G401.6 (cell line): ENCODE results near the gene MIB2.
"Not testable (repeated sequence)": the region's sequence is repeated elsewhere in the genome, so short reads cannot be mapped to it uniquely, and the experiment has no call there.

Source experiments
- FAIRE-seq: peaks from 2 replicates; lab custom pipeline; 2012; peaks lifted over from hg19 to GRCh38; lab: Jason Lieb, UNC

Gene MIB2

DNA sequence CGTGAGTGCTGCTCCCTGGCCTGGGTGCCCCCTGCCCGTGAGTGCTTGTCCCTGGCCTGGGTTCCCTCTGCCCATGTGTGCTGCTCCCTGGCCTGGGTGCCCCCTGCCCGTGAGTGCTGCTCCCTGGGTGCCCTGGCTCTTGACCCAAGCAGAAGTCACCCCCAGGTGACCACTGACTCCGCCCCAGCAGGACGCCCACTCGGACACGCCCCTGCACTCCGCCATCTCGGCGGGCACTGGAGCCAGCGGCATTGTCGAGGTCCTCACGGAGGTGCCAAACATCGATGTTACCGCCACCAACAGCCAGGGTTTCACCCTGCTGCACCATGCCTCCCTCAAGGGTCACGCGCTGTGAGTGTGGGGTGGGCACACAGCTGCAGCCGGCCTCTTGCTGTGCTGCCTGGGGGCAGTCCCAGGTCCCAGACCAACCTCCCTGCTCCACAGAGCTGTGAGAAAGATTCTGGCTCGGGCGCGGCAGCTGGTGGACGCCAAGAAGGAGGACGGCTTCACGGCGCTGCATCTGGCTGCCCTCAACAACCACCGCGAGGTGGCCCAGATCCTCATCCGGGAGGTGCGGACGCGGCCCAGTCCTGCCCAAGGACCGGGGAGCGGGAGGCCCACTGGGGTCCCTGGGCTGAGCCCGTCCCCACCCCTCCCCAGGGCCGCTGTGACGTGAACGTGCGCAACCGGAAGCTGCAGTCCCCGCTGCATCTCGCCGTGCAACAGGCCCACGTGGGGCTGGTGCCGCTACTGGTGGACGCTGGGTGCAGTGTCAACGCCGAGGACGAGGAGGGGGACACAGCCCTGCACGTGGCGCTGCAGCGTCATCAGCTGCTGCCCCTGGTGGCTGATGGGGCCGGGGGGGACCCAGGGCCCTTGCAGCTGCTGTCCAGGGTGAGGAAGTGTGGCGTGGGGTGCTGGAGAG lies 12.8 kb downstream of the MIB2 start:
- no peak for FAIRE-seq

DNA sequence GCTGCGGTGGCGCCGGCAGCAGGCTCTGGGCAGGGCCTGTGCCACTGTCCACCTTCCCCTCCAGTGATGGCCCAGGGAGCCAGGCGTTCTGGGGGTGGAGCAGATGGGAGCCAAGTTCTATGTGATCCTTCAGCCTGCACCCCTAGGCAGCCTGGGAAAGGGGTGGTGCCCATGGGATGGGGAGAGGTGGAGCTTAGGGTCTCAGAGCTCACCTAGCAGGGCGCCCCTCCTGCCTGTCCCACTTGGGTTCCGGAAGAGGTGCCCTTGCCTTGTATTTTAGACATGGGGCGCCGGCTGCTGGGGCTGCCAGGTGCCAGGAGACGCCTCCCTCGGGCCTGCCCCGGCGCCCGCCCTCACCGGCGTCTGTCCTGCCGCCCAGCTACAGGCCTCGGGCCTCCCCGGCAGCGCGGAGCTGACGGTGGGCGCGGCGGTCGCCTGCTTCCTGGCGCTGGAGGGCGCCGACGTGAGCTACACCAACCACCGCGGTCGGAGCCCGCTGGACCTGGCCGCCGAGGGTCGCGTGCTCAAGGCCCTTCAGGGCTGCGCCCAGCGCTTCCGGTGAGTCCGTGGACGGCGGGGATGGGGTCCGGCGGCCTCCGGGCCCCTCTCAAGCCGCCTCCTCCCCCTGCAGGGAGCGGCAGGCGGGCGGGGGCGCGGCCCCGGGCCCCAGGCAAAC lies 13.6 kb downstream of the MIB2 start:
- no peak for FAIRE-seq

DNA sequence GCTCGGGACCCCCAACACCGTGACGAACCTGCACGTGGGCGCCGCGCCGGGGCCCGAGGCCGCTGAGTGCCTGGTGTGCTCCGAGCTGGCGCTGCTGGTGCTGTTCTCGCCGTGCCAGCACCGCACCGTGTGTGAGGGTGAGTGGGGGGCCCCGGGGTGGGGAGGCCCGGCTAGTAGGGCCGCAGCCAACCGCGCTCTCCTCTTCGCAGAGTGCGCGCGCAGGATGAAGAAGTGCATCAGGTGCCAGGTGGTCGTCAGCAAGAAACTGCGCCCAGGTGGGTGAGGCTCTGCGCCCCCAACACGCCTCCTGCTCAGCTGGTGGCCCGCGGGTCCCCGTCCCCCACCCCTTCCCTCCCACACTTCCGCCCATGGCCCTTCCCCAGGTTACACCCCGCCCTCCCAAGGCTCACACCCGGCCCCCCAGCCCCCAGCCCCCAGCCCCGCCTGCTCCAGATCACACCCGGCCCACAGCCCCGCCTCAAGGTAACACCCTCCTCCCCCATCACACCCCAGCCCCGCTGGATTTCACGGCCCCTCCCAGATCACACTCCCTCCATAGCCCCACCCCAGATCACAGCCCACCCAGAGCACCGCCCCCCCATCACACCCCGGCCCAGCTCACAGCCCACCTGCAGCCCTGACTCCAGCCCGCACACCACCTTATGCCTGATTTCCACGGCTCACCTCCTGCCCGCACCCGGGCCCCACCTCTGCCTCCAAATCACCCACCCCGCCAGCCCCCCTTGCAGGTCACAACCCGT lies 14.3 kb downstream of the MIB2 start:
- no peak for FAIRE-seq

DNA sequence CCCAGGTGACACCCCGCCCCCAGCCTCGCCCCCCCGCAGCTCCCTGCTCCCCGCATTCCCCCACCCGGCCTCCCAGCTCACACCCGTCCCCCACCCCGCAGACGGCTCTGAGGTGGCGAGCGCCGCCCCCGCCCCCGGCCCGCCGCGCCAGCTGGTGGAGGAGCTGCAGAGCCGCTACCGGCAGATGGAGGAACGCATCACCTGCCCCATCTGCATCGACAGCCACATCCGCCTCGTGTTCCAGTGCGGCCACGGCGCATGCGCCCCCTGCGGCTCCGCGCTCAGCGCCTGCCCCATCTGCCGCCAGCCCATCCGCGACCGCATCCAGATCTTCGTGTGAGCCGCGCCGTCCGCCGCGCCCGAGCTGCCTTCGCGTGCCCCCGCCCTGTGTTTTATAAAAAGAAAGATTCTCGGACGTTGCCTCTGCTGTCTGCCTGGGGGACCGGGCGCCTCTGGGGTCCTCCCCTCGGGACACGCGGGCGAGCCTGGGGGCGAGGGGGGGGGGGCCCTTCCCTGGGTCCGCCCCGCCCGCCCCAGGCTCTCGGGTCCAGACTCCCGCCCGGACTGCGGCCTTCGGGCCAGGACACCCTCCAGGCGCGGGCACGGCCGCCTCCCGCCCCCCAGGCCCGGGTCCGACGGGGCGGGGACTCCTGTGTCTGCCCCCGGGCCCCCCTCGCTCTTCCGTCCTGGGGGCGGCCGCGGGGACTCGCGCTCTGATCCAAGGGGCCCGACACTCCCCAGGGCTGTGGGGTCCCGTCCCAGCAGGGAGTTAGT lies 15.1 kb downstream of the MIB2 start:
- no peak for FAIRE-seq

DNA sequence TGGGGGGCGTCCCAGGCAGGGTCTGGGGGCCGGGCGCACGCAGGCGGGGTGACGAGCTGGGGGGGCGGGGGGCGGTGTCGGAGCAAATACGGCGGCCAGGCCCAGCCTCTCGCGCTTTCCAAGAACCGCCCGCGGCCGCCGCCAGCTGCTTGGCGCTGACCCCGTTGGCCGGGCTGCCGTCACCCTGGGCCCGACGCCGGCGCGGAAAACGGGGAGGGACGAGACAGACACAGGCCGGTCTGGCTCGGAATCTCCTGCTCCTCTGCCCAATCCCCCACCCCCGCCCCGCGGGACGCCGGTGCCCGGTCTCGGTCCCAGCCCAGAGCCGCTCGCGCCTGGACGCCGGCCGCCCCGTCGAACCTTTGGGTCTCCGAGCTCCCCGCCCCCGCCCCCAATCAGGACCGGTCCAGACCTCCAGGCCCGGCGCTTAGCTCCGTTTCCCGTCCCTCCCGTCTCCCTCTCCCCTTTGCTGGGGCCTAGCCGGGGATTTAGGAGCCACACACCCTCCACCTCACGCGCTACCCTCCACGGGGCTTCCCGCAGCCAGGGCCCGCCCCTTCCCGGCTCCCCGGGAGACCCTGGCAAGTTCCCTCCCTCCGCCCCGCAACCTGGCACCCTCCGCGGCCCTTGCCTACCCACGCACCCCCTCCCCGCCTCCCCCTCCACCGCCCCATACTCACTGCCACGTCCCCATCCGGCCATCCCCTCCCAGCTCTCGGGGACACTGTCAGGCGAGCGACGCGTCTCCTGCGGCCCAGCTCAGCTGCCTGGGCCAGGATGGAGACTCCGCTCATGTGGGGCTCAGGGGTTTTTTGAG lies 15.9 kb downstream of the MIB2 start:
- FAIRE-seq: no peak

DNA sequence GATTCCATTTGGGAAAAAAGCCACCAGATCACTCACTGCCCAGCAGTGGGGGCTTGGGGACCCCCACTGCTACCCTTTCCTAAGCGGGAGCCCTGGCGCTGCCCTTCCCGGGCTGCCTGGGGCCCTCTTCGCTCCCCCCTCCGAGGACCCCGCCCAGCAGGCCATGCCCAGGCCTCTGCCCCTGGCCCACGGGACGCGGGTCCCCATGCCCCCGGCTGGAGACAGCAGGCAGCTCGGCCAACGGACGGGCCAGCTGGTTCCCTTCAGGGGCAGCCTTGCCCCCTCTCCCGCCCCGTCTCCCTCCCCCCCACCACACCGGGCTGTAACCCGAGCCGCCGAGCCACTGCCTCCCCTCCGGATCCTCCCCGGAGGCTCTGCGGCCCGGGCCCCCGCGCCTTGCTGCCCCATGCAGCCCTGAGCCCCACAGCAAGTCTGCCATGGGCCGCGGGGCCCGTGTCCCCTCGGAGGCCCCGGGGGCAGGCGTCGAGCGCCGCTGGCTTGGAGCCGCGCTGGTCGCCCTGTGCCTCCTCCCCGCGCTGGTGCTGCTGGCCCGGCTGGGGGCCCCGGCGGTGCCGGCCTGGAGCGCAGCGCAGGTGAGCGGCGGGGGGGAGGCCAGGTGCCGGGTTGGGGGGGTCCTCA lies 16.6 kb downstream of the MIB2 start, which contains the start of gene MMP23B:
MMP23B (plus strand) TSS at position 392 of the 639 bp plus-strand sequence; CDS start at position 438, 46 bp downstream.
- FAIRE-seq: no peak

DNA sequence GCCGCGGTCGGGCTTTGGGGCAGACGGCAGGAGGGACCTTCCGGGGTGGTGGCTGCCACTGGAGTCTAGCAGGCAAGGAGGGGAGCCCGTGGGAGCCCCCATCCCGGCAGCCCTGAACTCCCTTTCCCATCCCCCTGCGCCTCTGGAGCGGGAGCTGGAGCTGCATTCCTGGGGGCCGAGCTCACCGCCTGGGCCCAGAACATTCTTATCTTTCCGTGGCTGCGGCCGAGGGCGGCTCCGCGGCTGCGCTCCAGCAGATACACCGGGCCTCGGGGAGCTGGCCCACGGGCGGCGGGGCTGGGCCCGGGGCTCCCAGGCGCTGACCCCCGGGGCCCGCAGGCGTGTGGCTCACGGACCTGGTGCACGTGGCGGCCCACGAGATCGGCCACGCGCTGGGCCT lies 18.1 kb downstream of the MIB2 start:
- FAIRE-seq: not testable (repeated sequence)

DNA sequence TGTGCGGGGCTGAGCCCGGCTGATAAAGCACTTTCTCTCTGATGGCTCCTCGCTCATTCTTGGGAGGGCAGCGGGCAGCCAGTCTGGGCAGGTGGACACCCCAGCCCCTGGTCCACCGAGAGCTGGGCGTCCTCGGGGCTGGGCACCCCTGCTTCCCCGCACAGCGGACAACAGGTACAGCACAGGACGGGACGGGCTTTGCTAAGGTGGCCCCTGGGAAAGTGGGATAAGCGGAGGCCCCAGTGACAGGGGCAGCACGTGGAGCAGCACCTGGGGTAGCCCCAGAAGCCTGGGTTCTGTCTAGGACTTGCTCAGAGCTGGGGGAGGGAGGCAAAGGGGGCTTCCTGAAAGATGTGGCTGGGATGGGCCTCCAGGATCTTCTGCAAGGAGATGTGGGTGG lies 19.3 kb downstream of the MIB2 start:
- FAIRE-seq: not testable (repeated sequence)

DNA sequence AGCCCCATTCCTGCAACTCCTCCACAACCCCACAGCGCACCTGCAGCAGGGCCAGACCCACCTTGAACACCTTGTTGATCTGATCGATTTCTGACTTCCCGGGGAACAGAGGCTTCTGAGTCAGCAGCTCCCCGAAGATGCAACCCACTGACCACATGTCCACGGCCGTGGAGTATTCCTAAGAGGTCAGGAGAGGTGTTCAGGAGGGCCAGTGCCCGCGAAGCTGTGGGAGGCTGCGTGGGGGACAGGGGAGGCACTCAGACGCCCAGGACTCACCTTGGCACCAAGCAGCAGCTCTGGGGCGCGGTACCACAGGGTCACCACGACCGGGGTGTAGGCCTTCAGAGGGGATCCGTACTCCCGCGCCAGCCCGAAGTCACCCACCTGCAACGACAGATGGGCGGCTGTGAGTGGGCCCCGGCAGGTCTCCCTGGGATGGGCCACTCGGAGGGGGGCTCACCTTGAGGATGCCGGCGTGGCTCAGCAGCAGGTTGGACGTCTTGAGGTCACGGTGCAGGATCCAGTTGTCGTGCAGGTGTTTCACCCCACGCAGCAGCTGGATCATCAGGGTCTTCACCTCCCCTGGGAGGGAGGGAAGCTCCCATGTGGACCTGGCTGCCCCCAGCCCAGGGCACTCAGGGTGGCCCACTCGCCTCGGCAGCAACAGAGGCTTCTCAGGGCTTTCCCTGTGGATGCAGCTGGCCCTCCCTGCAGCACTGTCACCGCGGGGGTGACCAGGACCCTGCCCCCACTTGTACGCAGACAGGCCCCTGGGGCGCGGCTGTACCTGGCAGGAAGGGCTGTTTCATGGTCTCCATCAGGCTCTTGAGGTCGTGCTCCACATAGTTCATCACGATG lies 21.6 kb downstream of the MIB2 start:
- FAIRE-seq: not testable (repeated sequence)

DNA sequence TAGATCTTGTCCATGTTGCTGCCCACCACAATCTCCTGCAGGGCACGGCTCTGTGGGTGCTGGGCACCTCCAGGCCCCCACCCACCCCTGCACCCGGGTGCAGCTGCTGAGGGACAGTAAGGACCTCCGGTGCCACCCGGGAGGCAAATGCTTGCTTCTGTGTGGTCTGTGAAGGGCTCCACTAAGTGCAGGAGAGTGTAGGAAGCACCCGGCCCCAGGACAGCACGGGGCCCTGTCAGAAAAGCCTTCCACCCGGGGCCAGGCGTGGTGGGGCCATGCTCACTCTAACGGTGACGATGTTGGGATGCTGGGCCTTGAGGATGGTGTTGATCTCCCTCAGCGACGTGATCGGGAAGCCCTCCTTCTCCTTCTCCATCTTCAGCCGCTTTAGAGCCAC lies 22.2 kb downstream of the MIB2 start:
- not testable (repeated sequence) for FAIRE-seq

DNA sequence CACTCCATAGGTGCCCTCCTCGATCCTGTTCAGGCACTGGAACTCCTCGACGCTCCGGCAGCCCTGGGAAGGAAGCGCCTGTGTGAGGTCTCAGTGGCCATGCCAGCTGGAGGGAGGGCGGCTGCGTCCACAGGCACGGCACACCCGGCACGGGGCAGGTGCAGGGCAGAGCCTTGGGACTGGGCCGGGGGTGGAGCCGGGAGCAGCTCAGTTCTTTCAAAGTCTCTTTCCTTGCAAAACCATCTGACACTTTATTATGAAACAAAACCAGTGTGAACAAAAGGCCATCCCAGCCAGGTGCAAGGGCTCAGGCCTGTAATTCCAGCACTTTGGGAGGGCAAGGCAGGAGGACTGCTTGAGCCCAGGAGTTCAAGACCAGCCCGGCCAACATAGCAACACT lies 23.2 kb downstream of the MIB2 start:
- not testable (repeated sequence) for FAIRE-seq

DNA sequence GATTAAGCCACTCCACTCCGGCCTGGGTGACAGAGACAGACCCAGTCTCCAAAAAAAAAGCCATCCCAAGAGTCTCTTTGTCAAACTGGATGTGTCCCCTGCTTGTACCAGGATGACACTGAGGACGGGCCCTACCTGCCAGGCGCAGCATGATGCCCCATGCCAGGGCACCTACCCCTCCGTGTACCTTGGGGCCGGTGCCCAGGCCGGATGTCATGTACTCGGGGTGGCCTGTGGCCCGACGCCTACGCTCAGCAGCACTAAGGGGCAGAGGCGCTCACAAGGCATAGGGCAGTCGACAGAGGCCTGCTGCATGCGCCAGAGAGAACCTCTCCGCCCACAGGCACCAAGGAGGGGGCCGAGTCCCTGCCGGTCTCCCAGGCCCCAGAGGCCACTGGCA lies 24.1 kb downstream of the MIB2 start:
- not testable (repeated sequence) for FAIRE-seq

DNA sequence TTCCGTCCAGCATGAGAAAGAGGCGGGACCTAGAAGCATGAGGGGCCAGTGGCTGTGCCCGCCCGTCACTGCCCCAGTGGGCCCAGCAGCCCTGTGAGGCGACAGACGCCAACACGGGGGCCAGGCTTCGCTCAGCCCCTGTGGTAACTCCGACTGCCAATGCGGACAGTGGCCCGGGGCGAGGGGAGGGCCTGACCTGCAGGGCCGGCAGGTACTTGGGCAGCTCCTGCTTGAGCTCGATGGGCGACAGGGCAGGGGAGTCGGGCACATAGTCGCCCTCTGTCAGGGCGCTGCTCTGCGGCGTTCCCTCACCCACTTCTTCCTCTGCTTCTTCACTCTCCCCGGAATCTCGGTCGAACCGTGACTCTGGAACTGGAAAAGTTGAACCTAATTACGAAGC lies 24.8 kb downstream of the MIB2 start:
- not testable (repeated sequence) for FAIRE-seq

DNA sequence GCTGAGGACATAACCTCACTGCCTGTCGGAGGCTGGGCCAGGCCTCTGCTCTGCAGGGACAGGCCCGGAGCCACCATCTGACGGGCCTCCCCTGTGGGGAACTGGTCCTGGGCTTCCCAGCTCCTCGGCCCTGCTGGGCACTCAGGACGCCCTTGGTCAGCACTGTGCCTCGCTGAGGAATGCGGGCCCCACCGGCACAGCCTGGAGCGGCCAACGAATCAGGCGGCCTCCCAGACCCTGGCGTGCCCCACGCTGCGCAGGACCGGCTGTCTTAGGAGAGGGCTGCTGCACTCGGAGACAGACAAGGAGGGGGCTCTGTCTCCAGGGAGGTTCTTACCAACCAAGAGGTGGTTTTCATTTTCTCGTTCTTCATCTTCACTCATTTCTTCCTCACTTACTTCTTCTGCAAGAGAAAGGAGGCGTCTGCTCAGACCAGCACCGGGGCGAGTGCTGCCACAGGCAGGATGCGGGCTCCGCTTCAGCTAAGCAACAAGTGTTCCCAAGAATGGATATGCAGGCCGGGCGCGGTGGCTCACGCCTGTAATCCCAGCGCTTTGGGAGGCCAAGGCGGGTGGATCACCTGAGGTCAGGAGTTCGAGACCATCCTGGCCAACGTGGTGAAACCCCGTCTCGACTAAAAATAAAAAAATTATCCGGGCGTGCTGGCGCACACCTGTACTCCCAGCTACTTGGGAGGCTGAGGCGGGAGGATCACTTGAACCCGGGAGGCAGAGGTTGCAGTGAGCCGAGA lies 25.6 kb downstream of the MIB2 start:
- not testable (repeated sequence) for FAIRE-seq

DNA sequence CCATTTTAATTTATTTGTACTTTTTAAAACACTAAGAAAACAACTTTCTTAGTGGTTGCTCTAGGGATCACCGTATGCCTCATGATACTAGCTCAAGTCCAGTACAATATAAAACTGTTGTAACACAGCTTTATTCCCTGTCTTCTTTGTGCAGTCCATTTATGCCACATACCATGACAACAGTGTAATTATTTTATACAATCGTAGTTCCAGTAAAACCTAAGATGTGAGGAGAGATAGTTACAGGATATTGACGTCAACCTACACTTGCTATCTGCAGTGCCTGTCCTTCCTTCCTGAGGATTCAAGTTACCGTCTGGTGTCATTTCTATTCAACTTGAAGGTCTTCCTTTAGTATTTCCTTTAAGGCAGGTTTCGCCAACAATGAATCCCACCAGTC lies 31.0 kb downstream of the MIB2 start:
- not testable (repeated sequence) for FAIRE-seq

DNA sequence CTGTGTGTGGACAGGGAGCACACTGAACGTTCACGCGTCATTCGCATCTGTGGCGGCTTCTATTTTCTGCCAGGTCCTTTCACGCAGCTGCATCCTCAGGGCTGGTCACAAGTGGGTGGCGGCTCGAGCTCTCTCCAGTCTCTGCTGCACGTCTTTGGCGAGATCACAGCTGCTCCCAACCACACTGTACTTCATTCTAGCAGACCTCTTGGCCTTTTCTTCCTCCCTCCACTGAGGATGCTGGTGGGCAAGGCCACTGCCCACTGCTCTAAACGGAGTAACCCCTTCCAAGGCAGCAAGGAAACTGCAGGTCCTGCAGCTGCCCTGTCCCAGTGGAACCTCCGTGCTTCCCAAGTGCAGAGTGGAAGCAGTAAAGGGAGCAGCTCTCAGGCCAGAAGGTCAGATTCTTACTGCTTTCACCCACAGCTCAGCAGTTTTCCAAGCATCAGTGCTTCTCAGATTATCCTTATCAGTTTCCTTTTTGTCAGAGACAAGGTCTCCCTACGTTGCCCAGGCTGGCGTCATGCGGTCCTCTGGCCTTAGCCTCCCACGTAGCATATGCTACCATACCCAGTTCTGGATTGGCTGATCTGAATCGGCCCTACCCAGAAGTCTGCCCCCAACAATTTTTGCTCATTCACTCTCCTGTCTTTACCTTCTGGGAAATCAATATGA lies 32.4 kb downstream of the MIB2 start:
- not testable (repeated sequence) for FAIRE-seq

DNA sequence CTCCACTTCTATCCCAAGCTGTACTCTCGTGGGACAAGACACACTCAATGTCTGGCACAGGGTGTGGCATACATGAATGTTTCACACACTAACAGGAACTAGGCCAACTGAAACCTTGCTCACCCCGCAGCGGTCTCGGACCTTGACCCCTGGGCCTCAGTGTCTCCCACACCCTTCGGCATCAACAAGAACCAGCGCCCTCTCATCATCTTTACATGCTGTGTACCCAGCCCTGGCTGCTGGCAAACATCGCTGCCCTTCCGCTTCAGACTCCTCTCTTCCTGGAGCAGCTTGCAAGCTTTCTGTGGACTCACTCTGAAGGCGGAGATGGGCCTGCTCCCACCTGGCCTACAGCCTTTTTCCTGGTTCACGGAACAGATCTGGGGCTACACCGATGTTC lies 33.0 kb downstream of the MIB2 start:
- not testable (repeated sequence) for FAIRE-seq
